HAP-1 (cell line): ENCODE results near the gene INIP.
"Not testable (repeated sequence)": the region's sequence is repeated elsewhere in the genome, so short reads cannot be mapped to it uniquely, and the experiment has no call there.

Source experiments
- DNase-seq, 2 experiments: peaks; one replicate each; pipeline ENCODE4 v3.0.0-alpha.2; 2016 to 2020; ENCODE audit warnings: low spot score in 2 of 2
- H3K27me3 ChIP-seq: fragments of 250-450 bp; sonication (Bioruptor Pico); 2 replicates; pipeline ENCODE4 v1.5.1; 2020; ENCODE audit warnings: low read depth, mild to moderate bottlenecking, moderate library complexity
- H3K36me3 ChIP-seq: fragments of 250-450 bp; sonication (Bioruptor Pico); replicated peaks from 2 replicates; pipeline ENCODE4 v1.5.1; 2020; ENCODE audit warnings: mild to moderate bottlenecking
- H3K4me1 ChIP-seq: fragments of 250-450 bp; sonication (Bioruptor Pico); 2 replicates; pipeline ENCODE4 v1.5.1; 2020; ENCODE audit warnings: mild to moderate bottlenecking
- H3K4me3 ChIP-seq: fragments of 250-450 bp; sonication (Bioruptor Pico); 2 replicates; pipeline ENCODE4 v1.5.1; 2020; ENCODE audit warnings: mild to moderate bottlenecking, moderate library complexity
- H3K9me3 ChIP-seq: fragments of 250-450 bp; sonication (Bioruptor Pico); 2 replicates; pipeline ENCODE4 v1.5.1; 2020; ENCODE audit warnings: mild to moderate bottlenecking, moderate library complexity
- in situ Hi-C: fragments of 300-500 bp; cut with MboI; formaldehyde crosslinking; loops from 3 replicates; pipeline ENCODE4 v1.14.3; 2020; ENCODE audit warnings: low sequenced_read_pairs, inconsistent platforms, mixed read lengths

Gene INIP

DNA sequence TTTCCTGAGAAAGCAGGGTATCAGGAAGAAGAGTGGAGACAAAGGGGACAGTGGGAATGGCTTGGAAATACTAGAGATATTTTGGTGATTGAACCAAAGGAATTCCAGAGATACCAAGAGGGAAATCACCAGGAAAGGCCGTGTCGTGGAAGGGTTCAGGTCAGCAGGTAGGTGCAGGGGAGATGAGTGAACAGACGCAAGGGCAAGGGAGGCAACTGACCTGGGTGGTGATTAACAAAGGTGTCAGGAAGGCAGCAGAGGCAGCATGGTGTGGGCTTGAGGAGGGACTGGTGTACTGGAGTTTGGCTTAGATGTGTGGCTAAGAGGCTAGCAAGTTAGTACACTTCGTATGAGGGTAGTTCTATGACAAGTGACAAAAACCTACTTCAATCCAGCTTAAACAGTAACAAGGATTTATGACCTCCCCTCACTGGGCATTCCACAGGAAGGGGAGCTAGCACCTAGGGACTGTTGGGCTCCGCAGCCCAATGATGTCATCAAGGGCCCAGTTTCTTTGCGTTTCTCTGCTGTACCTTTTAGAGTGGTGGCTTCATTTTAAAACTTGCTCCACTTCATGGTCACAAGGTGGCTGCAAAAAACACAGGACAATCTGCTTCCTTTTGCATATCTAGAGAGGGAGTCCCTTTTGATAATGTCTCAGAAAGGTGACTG, 37.0 kb downstream of the INIP start:
- Histone ChIP-seq H3K27me3 (no peaks in the 10 kb centered on the region), H3K36me3 (no peaks in the 10 kb centered on the region), H3K4me3 (no peak overlapping the region), H3K9me3 (no peaks in the 10 kb centered on the region), H3K4me1 (no peaks in the 10 kb centered on the region)
- no peak for DNase-seq
- in situ Hi-C loops, result no loop called here

DNA sequence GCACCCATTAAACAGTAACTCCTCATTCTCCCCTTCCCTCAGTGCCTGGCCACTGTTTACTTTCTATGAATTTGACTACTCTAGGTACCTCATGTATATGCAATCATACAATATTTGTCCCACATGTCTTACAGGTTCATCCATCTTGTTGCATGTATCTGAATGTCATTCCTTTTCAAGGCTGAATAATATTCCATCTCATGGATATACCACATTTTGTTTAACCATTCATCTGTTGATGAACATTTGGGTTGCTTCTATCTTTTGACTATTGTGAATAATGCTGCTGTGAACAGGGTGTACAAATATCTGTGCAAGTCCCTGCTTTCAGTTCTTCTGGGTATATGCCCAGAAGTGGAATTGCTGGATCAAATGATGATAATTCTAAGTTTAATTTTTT, 40.9 kb downstream of the INIP start:
- Histone ChIP-seq H3K9me3 (peaks cover 2% of the 10 kb centered on the region; the same call in 1 of the 2 replicates), H3K4me3 (no peak overlapping the region), H3K27me3 (no peaks in the 10 kb centered on the region), H3K4me1 (no peaks in the 10 kb centered on the region), H3K36me3 (no peaks in the 10 kb centered on the region)
- no peak for DNase-seq
- in situ Hi-C loops, result no loop called here

DNA sequence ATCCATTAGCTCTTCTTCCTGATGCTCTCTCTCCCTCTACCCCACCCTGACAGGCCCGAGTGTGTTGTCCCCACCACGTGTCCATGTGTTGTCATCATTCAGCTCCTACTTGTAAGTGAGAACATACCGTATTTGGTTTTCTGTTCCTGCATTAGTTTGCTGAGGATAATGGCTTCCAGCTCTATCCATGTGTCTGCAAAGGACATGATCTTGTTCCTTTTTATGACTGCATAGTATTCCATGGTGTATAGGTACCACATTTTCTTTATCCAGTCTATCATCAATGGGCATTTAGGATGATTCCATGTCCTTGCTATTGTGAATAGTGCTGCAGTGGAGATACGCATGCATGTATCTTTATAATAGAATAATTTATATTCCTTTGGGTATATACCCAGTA, 44.7 kb downstream of the INIP start:
- in situ Hi-C loops, H3K9me3 ChIP-seq, H3K27me3 ChIP-seq, H3K36me3 ChIP-seq, H3K4me1 ChIP-seq, H3K4me3 ChIP-seq, DNase-seq: not testable (repeated sequence)

DNA sequence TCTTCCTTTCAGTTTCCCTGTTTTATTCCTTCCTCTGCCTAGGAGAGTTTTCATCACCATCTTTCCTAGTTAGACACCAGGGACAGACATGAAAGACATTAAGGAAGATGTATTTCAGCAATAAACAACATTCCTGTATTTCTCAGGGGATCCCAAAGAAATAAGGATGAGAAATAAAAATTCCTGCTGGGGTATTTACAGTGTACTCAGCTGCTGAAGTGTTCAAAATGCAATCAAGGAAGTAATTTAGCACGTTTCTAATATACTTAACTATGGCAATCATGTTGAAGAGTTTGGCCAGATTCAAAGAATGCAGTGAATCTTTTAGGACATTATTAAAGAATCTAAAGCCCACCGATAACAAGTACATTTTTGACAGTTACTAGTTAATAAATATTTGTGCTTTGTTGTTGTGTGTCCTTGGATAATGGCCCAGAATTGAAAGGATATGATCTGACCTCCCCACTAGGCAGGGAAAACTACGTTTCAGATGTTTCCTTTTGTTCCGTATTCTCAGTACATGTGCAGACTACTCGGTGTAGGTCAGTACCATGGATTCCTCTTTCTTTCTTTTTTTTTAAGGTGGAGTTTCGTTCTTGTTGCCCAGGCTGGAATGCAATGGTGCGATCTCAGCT, 46.8 kb downstream of the INIP start:
- H3K27me3 ChIP-seq, result no peaks in the 10 kb centered on the region
- H3K36me3 ChIP-seq, result no peaks in the 10 kb centered on the region
- no peaks in the 10 kb centered on the region for H3K4me1 ChIP-seq
- H3K4me3 ChIP-seq, result no peak overlapping the region
- peaks cover 2% of the 10 kb centered on the region; the same call in 1 of the 2 replicates for H3K9me3 ChIP-seq
- DNase-seq, result no peak
- in situ Hi-C loops, result no loop called here

DNA sequence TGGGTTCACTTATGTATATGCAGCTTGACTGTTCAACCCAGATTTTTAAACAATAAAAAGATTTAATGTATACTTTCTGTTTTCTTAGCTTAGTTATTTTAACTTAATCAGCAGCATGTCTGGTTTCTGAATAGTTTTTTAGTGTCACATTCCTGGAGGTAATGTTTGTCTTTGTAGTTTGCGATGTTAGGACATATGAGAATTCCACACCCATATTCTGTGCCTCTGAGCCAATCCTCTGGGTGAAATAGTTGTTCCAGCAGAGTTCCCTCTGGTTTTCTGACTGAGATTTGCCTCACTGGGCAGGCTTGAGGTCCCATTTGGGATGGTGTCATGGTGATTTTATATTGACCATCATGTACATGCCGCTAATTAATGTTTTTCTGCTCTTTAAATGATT, 48.6 kb downstream of the INIP start:
- H3K4me3 ChIP-seq, result no peak overlapping the region
- in situ Hi-C loops, result no loop called here

DNA sequence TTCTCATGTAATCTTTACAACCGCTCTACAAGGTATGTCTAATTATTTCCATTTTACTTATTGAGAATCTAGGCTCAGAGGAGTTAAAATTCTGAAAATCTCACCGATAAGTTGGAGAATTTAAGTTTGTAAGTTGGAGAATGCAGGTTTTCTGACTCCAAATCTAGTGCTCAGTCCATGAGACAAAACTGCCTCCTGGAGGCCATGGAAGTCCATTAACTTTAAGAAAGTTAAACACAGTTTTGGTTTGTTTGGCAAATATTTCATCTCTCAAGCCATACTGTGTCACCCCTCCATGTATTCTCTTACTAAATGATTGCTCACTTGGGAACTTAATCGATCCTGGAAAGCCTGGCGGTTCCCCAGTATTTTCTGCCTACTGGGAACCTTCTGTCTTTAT, 52.6 kb downstream of the INIP start:
- in situ Hi-C loops, result no loop called here
- H3K27me3 ChIP-seq, result no peaks in the 10 kb centered on the region
- no peak for DNase-seq
- H3K4me1 ChIP-seq, result no peaks in the 10 kb centered on the region
- H3K36me3 ChIP-seq, result no peaks in the 10 kb centered on the region
- no peaks in the 10 kb centered on the region for H3K9me3 ChIP-seq
- no peak overlapping the region for H3K4me3 ChIP-seq

More for the DNA sequence above, 48.6 kb downstream of the INIP start:
- 0 out of 2 replicates have a peak, but pooled peaks cover 2% of the 10 kb centered on the region for H3K9me3 ChIP-seq
- DNase-seq, result no peak
- no peaks in the 10 kb centered on the region for H3K36me3 ChIP-seq
- H3K27me3 ChIP-seq, result no peaks in the 10 kb centered on the region
- no peaks in the 10 kb centered on the region for H3K4me1 ChIP-seq

DNA sequence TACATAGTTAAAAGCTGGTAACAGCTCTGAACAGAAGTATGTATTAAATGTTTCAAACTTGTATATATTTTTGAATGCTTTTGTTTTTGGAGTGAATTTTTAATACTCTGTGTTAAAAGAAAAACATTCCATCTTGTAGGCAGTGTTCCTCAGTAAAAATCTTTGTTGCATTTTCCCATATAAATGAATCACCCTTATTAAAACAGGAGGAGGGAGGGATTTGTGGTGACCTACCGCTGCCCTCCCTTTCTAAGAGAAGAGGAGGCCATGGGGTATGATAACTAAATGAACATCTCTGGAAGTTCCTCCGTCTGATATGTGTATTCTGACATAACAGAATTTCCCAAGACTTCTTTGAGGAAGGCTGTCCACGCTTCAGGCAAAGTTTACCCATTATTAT, 53.4 kb downstream of the INIP start:
- H3K4me3 ChIP-seq, result no peak overlapping the region
- no peaks in the 10 kb centered on the region for H3K9me3 ChIP-seq
- H3K27me3 ChIP-seq, result no peaks in the 10 kb centered on the region
- H3K36me3 ChIP-seq, result no peaks in the 10 kb centered on the region
- H3K4me1 ChIP-seq, result no peaks in the 10 kb centered on the region
- DNase-seq, result no peak
- in situ Hi-C loops, result no loop called here

DNA sequence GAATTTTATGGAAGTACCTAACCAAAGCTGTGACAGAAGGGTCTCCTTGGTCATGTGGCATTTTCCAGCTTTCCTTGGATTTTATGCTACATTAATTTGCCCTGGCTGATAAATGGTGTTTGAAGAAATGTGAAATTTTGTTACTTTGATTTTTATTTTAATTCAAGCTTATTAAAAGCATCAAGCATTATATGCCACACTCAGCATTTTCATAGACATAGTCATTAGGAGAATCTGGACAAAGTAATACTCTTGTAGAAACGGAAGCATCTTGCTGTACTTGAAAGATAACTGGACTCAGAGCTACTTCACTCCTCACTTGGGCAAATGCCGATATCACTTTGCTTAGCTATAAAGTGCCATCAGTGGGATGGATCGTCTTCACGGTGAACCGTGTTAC, 54.2 kb downstream of the INIP start:
- H3K9me3 ChIP-seq, result no peaks in the 10 kb centered on the region
- no peaks in the 10 kb centered on the region for H3K27me3 ChIP-seq
- no peak overlapping the region for H3K4me3 ChIP-seq
- in situ Hi-C loops, result no loop called here
- no peaks in the 10 kb centered on the region for H3K36me3 ChIP-seq
- DNase-seq, result no peak
- no peaks in the 10 kb centered on the region for H3K4me1 ChIP-seq

DNA sequence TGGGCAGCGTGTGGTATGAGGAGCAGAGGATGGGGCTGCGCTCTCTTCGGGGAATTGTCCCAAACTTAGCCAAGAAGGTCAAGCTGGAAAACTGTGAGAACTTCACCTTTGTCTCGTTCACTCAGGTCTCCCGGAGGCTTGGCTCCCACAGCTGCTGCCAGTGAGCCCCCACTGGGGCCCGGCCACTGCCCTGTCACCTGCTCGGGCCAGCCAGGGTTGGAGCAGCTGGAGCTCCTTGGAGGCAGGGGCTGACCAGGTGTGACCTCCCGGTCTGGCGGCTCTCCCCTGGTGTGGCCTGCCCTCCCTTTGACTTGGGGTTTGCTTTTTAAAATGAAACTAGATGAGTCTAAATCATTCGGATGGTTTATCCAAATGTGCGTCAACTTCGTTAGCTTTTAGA, 58.0 kb downstream of the INIP start:
- Histone ChIP-seq H3K36me3 (no peaks in the 10 kb centered on the region), H3K27me3 (no peaks in the 10 kb centered on the region), H3K4me3 (no peak overlapping the region), H3K9me3 (no peaks in the 10 kb centered on the region), H3K4me1 (no peaks in the 10 kb centered on the region)
- DNase-seq, result no peak
- in situ Hi-C loops, result no loop called here

DNA sequence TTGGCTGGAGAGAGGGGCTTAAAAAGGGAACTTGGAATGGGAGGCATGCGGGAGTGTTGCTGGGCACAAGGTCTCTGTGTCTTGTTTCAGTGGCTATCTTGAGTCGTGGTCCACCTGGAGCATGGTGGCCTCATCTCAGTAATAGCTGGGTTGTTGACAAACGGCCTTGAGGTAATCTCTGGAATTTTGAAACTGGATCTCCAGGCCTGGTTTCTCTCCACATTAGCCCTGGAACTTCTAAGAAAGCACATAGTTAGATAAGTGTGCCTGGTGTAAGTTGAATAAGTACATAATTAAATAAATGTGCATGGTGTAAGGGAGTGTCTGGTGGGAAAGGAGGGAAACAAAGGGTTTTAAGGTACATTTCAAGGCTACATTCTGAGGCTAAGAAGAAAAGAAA, 62.2 kb downstream of the INIP start:
- no peak for DNase-seq
- Histone ChIP-seq H3K4me3 (no peak overlapping the region), H3K4me1 (no peaks in the 10 kb centered on the region), H3K36me3 (no peaks in the 10 kb centered on the region), H3K9me3 (no peaks in the 10 kb centered on the region), H3K27me3 (no peaks in the 10 kb centered on the region)
- in situ Hi-C loops, result no loop called here

DNA sequence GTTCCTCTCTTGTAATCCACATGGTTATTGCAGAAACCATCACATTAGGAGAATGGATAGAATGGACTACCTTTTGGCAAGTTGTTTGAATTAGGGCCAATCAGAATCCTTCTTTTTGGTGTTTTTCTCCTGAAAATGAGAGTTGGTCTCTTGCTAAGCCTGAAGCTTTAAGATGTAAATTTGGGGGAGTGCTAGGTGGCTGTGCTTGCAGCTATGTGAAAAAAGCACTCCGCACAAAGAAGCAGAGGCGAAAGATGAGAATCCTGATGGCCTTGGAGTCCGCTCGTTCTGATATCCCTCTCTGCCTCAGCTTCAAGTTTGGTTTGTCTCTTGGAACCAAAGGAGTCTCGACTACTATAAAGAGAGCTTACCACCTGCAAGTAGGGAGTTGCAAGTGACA, 63.6 kb downstream of the INIP start:
- Histone ChIP-seq H3K4me3 (no peak overlapping the region), H3K27me3 (no peaks in the 10 kb centered on the region), H3K4me1 (no peaks in the 10 kb centered on the region), H3K36me3 (no peaks in the 10 kb centered on the region), H3K9me3 (no peaks in the 10 kb centered on the region)
- in situ Hi-C loops, result no loop called here
- no peak for DNase-seq

DNA sequence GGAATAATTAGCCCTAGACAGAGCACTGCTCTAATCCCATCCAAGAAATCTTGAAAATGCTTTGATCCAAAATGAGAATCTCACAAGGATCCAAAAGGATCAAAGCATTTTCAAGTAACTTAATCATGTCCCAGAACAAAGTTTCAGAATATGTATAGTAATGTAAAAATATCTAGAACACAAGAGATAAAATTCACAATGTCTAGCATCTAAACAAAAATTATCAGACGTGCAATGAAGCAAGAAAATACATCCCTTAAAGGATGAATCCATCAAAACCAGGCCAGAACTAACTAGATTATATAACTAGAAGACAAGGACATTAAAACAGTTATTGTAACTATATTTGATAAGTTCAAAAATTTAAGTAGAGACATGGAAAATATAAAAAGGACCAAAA, 69.3 kb downstream of the INIP start:
- no peaks in the 10 kb centered on the region; the same call in 1 of the 2 replicates for H3K4me1 ChIP-seq
- DNase-seq, result no peak
- in situ Hi-C loops, result no loop called here

DNA sequence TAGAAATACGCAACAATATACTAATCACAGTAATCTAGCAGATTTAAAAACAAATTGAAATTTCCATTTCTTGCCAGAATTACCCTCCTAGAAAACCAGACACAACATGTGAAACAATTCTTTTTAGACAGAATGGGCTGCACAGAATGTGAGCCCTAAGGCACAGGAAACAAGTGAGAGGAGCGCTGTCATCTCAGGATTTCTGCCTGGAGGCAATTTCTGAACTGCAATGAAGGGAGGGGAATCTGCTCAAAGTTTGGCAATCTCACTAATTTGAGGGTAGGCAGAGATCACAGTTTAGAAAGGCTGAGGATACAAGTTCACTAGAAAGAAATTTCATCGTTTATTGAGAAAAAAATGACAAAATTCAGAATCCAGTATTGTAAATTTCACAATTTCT, 70.3 kb downstream of the INIP start:
- H3K4me1 ChIP-seq, result no peaks in the 10 kb centered on the region; the same call in 1 of the 2 replicates
- in situ Hi-C loops, result no loop called here
- H3K36me3 ChIP-seq, result no peaks in the 10 kb centered on the region
- H3K27me3 ChIP-seq, result no peaks in the 10 kb centered on the region
- no peak for DNase-seq
- H3K4me3 ChIP-seq, result no peak overlapping the region
- 0 out of 2 replicates have a peak, but pooled peaks cover 3% of the 10 kb centered on the region for H3K9me3 ChIP-seq

More for the DNA sequence above, 69.3 kb downstream of the INIP start:
- no peak overlapping the region for H3K4me3 ChIP-seq
- H3K36me3 ChIP-seq, result no peaks in the 10 kb centered on the region
- no peaks in the 10 kb centered on the region for H3K27me3 ChIP-seq
- 0 out of 2 replicates have a peak, but pooled peaks cover 3% of the 10 kb centered on the region for H3K9me3 ChIP-seq

DNA sequence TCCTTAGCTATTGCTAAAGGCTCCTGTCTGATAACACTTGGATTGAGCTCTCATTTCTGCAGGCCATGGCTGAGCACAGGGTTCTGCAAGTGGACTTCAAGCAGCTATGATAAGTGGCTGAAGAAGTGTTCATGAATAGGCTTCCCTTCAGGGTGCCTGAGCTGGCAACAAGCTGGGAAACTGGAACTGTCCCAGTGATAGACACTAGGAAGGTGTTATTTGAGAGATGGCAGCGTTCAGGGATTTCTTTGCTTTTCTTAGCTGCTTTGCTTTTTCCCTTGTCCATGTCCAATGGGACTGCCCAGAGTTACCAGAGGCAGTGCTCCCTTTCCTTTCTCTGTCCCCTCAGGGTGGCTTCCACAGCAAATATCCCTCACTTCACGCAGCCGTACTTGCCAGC, 75.8 kb downstream of the INIP start:
- no peak overlapping the region for H3K4me3 ChIP-seq
- peaks cover 13% of the 10 kb centered on the region for H3K9me3 ChIP-seq
- in situ Hi-C loops, result no loop called here
- H3K4me1 ChIP-seq, result no peaks in the 10 kb centered on the region; the same call in 1 of the 2 replicates
- DNase-seq, result no peak
- H3K27me3 ChIP-seq, result no peaks in the 10 kb centered on the region
- no peaks in the 10 kb centered on the region for H3K36me3 ChIP-seq
